K562 (cell line): ENCODE data around the gene C6orf62. TPM values are rescaled to one million over a fixed set of nuclear protein-coding genes. Genes with fewer than 3 reads are reported as not detected.

ENCODE experiments used
- CBX1 ChIP-seq: sonication (generic); IDR thresholded peaks from 2 replicates; pipeline ENCODE4 v1.6.1; 2016; ENCODE audit warnings: antibody characterized with exemption, low read depth, mild to moderate bottlenecking
- DNMT1 ChIP-seq: fragments of 450-650 bp; IDR thresholded peaks from 2 replicates; pipeline ENCODE4 v1.6.1; 2016; ENCODE audit warnings: antibody characterized with exemption, mild to moderate bottlenecking
- HNRNPK ChIP-seq: fragments of 200-400 bp; formaldehyde crosslinking; IDR thresholded peaks from one replicate; pipeline ENCODE4 v1.6.1; 2018; ENCODE audit warnings: mild to moderate bottlenecking, low read depth, low read length; ENCODE audit not compliant: poor library complexity, severe bottlenecking
- NCOR1 ChIP-seq: fragments of 450-650 bp; IDR thresholded peaks from 2 replicates; pipeline ENCODE4 v1.6.1; 2016; ENCODE audit warnings: mild to moderate bottlenecking, moderate library complexity
- NFIC ChIP-seq: fragments of 450-650 bp; IDR thresholded peaks from 2 replicates; pipeline ENCODE4 v1.6.1; 2017; ENCODE audit warnings: mild to moderate bottlenecking, inconsistent platforms
- NR2C2 ChIP-seq, 2 experiments: fragments of 200-800 bp in 1 of 2; sonication (Bioruptor generic) in 1 of 2; sonication (generic) in 1 of 2; formaldehyde crosslinking in 1 of 2; IDR thresholded peaks; 2 replicates each; pipeline versions ENCODE4 v1.6.1 to v1.8.0; 2016 to 2022; ENCODE audit warnings: mild to moderate bottlenecking in 1 of 2, missing compliant biosample characterization in 1 of 2, missing genetic modification characterization in 1 of 2, missing genetic modification reagents in 1 of 2
- PYGO2 ChIP-seq: fragments of 450-650 bp; IDR thresholded peaks from 2 replicates; pipeline ENCODE4 v1.6.1; 2016; ENCODE audit warnings: mild to moderate bottlenecking, missing genetic modification characterization, moderate library complexity, missing compliant biosample characterization
- RBM34 ChIP-seq: fragments of 200-400 bp; formaldehyde crosslinking; IDR thresholded peaks from 2 replicates; pipeline ENCODE4 v1.6.1; 2018; ENCODE audit warnings: low read length, borderline replicate concordance; ENCODE audit not compliant: insufficient read depth
- TEAD1 ChIP-seq, 2 experiments: fragments of 450-650 bp in 1 of 2; sonication (generic) in 1 of 2; formaldehyde crosslinking; IDR thresholded peaks; 2 replicates each; pipeline versions ENCODE4 v1.4.0 to v1.8.0; 2020 to 2022; ENCODE audit warnings: mild to moderate bottlenecking in 2 of 2, missing genetic modification reagents in 1 of 2
- ZNF146 ChIP-seq: IDR thresholded peaks from one replicate; pipeline ENCODE4 v1.6.1; 2018; ENCODE audit warnings: missing compliant biosample characterization; ENCODE audit not compliant: unreplicated experiment
- ZNF507 ChIP-seq: conservative IDR thresholded peaks from 2 replicates; pipeline ENCODE4 v1.6.1; 2017; ENCODE audit warnings: missing genetic modification characterization, missing compliant biosample characterization
- ZNF586 ChIP-seq: fragments of 450-650 bp; formaldehyde crosslinking; conservative IDR thresholded peaks from 2 replicates; pipeline ENCODE4 v1.4.0; 2020; ENCODE audit warnings: mild to moderate bottlenecking, moderate library complexity
- ZNF695 ChIP-seq: fragments of 450-650 bp; formaldehyde crosslinking; IDR thresholded peaks from 2 replicates; pipeline ENCODE4 v1.4.0; 2020; ENCODE audit warnings: mild to moderate bottlenecking, moderate library complexity
- ZNF696 ChIP-seq: fragments of 250-450 bp; sonication (Bioruptor Pico); conservative IDR thresholded peaks from 2 replicates; pipeline ENCODE4 v1.4.0; 2020; ENCODE audit warnings: mild to moderate bottlenecking, moderate library complexity
- polyA plus RNA-seq, 8 experiments: library from polyadenylated mRNA; depleted of rRNA in 4 of 8; stranded (reverse) in 5 of 8; unstranded in 3 of 8; fragments of >200 nt; fragmentation: Nextera tagmentation in 2 of 8; fragmentation: Illumina TruSeq in 1 of 8; extraction: Ambion mirVana in 2 of 8; extraction: Trizol in 1 of 8; gene quantifications; 2 replicates each; pipeline versions ENCODE4 v1.2.1 to v1.2.3, GENCODE V29; 2011 to 2014; ENCODE audit warnings: inconsistent platforms in 1 of 8, missing spikeins in 1 of 8
- total RNA-seq, 7 experiments: library from RNA; depleted of rRNA in 6 of 7; stranded (reverse); fragments of >200 nt in 6 of 7; fragmentation: Illumina TruSeq in 2 of 7; extraction: Trizol in 2 of 7; gene quantifications; 2 replicates each; pipeline versions ENCODE4 v1.2.1 to v1.2.3, GENCODE V29; 2011 to 2021; ENCODE audit warnings: low replicate concordance in 1 of 7
- TF ChIP-seq, protein P1 (sequence below): fragments of 250-450 bp; sonication (Bioruptor Pico); IDR thresholded peaks from 2 replicates; pipeline ENCODE4 v1.5.1; 2021; ENCODE audit warnings: mild to moderate bottlenecking
- TF ChIP-seq, protein P2 (sequence below): IDR thresholded peaks from 2 replicates; pipeline ENCODE4 v1.6.1; 2014; ENCODE audit warnings: antibody characterized with exemption
- TF ChIP-seq, protein P3 (sequence below): fragments of 200-800 bp; sonication (Bioruptor generic); IDR thresholded peaks from 2 replicates; pipeline ENCODE4 v1.6.1; 2017; ENCODE audit warnings: missing genetic modification characterization, missing compliant biosample characterization
- TF ChIP-seq, protein P4 (sequence below): sonication (generic); formaldehyde crosslinking; IDR thresholded peaks from 2 replicates; pipeline ENCODE4 v1.8.0; 2023; ENCODE audit warnings: mild to moderate bottlenecking, missing genetic modification reagents

The C6orf62 gene
- total and polyA plus RNA-seq, 9 of the 15 experiments (the other 6 are each of a cell fraction or from before 2014, with no cell fraction given), result 48.5 to 579 (median 111) TPM

DNA sequence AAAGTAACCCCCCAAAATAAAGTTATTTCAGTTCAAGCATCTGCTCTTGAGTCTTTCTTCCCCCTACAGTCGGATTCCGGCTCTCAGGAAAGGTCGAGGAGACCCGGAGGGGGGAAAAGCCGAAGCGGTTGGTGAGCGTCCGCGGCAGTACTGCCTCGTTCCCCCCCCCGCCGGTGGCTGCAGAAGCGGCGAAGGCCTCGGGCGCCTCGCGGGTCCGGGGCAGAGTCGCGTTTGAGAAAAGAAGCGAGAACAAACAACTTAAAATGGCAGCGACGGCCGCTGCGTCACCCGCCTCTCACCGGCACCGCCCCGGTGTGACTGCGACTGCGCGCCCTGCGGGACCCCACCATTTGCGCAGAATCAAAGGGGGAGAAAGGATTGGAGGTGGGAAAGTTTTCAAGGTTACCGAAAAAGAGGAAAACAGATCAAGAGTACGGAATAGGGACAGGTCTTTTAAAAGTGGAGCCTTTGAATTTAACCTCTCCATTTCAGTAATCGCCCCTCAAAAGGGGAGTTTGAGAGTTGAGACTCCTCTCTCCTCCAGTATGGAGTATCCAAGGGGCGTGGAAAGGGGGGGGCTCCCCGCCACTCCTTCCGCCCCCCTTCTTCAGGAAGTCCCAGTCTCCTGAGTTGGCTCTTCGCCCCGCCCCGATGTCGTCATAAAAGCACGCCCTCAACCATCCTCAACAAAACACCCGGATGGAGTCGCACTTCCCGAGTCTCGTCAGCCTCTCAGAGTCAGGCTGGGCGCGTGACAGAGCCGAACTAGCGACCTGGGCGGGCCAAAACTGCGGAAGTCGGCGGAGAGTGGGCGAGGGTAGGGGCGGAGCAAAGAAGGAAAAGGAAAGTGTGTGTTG lies 1.9 kb upstream of the C6orf62 start (continued):
- TF ChIP-seq, protein P1, sequence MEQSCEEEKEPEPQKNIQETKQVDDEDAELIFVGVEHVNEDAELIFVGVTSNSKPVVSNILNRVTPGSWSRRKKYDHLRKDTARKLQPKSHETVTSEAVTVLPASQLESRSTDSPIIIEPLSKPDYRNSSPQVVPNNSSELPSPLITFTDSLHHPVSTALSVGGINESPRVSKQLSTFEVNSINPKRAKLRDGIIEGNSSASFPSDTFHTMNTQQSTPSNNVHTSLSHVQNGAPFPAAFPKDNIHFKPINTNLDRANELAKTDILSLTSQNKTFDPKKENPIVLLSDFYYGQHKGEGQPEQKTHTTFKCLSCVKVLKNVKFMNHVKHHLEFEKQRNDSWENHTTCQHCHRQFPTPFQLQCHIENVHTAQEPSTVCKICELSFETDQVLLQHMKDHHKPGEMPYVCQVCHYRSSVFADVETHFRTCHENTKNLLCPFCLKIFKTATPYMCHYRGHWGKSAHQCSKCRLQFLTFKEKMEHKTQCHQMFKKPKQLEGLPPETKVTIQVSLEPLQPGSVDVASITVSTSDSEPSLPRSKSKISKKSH, result no peak
- no peak for TF ChIP-seq HNRNPK
- no peak for TF ChIP-seq RBM34
- no peak for TF ChIP-seq ZNF586 (CRISPR knock-in tag)
- no peak for TF ChIP-seq NR2C2 (CRISPR knock-in tag; IDR thresholded peaks at IDR 0.05)
- TF ChIP-seq NR2C2 (tag; IDR thresholded peaks at IDR 0.05), result peak; percentile 94; the same call in 1 of the 2 replicates
- no peak for TF ChIP-seq DNMT1
- no peak for TF ChIP-seq ZNF146 (CRISPR knock-in tag)
- TF ChIP-seq, protein P2, sequence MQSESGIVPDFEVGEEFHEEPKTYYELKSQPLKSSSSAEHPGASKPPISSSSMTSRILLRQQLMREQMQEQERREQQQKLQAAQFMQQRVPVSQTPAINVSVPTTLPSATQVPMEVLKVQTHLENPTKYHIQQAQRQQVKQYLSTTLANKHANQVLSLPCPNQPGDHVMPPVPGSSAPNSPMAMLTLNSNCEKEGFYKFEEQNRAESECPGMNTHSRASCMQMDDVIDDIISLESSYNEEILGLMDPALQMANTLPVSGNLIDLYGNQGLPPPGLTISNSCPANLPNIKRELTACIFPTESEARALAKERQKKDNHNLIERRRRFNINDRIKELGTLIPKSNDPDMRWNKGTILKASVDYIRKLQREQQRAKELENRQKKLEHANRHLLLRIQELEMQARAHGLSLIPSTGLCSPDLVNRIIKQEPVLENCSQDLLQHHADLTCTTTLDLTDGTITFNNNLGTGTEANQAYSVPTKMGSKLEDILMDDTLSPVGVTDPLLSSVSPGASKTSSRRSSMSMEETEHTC, result peak; percentile 71
- TF ChIP-seq, protein P3, sequence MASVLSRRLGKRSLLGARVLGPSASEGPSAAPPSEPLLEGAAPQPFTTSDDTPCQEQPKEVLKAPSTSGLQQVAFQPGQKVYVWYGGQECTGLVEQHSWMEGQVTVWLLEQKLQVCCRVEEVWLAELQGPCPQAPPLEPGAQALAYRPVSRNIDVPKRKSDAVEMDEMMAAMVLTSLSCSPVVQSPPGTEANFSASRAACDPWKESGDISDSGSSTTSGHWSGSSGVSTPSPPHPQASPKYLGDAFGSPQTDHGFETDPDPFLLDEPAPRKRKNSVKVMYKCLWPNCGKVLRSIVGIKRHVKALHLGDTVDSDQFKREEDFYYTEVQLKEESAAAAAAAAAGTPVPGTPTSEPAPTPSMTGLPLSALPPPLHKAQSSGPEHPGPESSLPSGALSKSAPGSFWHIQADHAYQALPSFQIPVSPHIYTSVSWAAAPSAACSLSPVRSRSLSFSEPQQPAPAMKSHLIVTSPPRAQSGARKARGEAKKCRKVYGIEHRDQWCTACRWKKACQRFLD (CRISPR knock-in tag), result no peak
- TF ChIP-seq ZNF696 (CRISPR knock-in tag), result no peak
- peak in 1 of 2 experiments; percentile 49; a peak in 1 of 4 replicates for TF ChIP-seq TEAD1 (CRISPR knock-in tag; IDR thresholded peaks at IDR 0.05)
- TF ChIP-seq NFIC, result peak; percentile 55; the same call in 1 of the 2 replicates
- no peak for TF ChIP-seq CBX1
- TF ChIP-seq, protein P4, sequence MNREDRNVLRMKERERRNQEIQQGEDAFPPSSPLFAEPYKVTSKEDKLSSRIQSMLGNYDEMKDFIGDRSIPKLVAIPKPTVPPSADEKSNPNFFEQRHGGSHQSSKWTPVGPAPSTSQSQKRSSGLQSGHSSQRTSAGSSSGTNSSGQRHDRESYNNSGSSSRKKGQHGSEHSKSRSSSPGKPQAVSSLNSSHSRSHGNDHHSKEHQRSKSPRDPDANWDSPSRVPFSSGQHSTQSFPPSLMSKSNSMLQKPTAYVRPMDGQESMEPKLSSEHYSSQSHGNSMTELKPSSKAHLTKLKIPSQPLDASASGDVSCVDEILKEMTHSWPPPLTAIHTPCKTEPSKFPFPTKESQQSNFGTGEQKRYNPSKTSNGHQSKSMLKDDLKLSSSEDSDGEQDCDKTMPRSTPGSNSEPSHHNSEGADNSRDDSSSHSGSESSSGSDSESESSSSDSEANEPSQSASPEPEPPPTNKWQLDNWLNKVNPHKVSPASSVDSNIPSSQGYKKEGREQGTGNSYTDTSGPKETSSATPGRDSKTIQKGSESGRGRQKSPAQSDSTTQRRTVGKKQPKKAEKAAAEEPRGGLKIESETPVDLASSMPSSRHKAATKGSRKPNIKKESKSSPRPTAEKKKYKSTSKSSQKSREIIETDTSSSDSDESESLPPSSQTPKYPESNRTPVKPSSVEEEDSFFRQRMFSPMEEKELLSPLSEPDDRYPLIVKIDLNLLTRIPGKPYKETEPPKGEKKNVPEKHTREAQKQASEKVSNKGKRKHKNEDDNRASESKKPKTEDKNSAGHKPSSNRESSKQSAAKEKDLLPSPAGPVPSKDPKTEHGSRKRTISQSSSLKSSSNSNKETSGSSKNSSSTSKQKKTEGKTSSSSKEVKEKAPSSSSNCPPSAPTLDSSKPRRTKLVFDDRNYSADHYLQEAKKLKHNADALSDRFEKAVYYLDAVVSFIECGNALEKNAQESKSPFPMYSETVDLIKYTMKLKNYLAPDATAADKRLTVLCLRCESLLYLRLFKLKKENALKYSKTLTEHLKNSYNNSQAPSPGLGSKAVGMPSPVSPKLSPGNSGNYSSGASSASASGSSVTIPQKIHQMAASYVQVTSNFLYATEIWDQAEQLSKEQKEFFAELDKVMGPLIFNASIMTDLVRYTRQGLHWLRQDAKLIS (CRISPR knock-in tag), result peak; percentile 57
- 0 out of 2 replicates have a peak, but pooled peaks have one; percentile 44 for TF ChIP-seq NCOR1
- no peak for TF ChIP-seq ZNF507 (tag)
- no peak for TF ChIP-seq PYGO2 (tag)
- TF ChIP-seq ZNF695 (CRISPR knock-in tag), result no peak
